C4-2B (cell line): ENCODE results near the gene C2CD2L.

Experiments
- CTCF ChIP-seq: fragments of 450-650 bp; conservative IDR thresholded peaks from 2 replicates; pipeline ENCODE4 v1.5.1; 2017; ENCODE audit warnings: mild to moderate bottlenecking
- ZFX ChIP-seq: fragments of 450-650 bp; IDR thresholded peaks from 2 replicates; pipeline ENCODE4 v1.6.1; 2017

GRCh38 chr11:119156496-119156895 is 49.4 kb downstream of the C2CD2L start:
- TF ChIP-seq CTCF: no peak
- TF ChIP-seq ZFX: no peak
